ENCODE results near the gene MED14.

The MED14 gene

GRCh38 chrX:40663078-40663740 lies 72.1 kb downstream of the MED14 start:
- DNase-seq (ENCODE audit: low read depth in 2 of 2): no peak

- DNase-seq (ENCODE audit: low read depth in 2 of 2): no peak
These were observed 73.9 kb downstream of the MED14 start for GRCh38 chrX:40661489-40661888.

- DNase-seq (ENCODE audit: low read depth in 2 of 2): no peak
These were observed 75.0 kb downstream of the MED14 start for GRCh38 chrX:40660381-40660780.

GRCh38 chrX:40653535-40653934 lies 81.8 kb downstream of the MED14 start:
- DNase-seq (ENCODE audit: low read depth in 2 of 2): no peak

- no peak for DNase-seq (ENCODE audit: low read depth in 2 of 2)
These were observed 82.7 kb downstream of the MED14 start for GRCh38 chrX:40652664-40653063.

- no peak for DNase-seq (ENCODE audit: low read depth in 2 of 2)
These were observed 83.6 kb downstream of the MED14 start for GRCh38 chrX:40651620-40652223.

- DNase-seq (ENCODE audit: low read depth in 2 of 2): peak; percentile 67 to 69
These were observed 87.8 kb downstream of the MED14 start, which contains the start of gene CXorf38 for GRCh38 chrX:40647307-40648197. TSS of gene CXorf38 (minus strand) at chrX:40647561. CDS start at chrX:40647520, 41 bp downstream.

- DNase-seq (ENCODE audit: low read depth in 2 of 2): no peak
These were observed 88.6 kb downstream of the MED14 start for GRCh38 chrX:40646489-40647306.

GRCh38 chrX:40644821-40645358 lies 90.5 kb downstream of the MED14 start:
- peak in 1 of 2 experiments; percentile 36 for DNase-seq (ENCODE audit: low read depth in 2 of 2)

GRCh38 chrX:40644176-40644575 lies 91.2 kb downstream of the MED14 start:
- no peak for DNase-seq (ENCODE audit: low read depth in 2 of 2)

- DNase-seq (ENCODE audit: low read depth in 2 of 2): no peak
These were observed 97.7 kb downstream of the MED14 start for GRCh38 chrX:40637687-40638086.

- no peak for DNase-seq (ENCODE audit: low read depth in 2 of 2)
These were observed 103.1 kb downstream of the MED14 start for GRCh38 chrX:40632199-40632598.

- DNase-seq (ENCODE audit: low read depth in 2 of 2): no peak
These were observed 106.8 kb downstream of the MED14 start for GRCh38 chrX:40628506-40628905.

- no peak for DNase-seq (ENCODE audit: low read depth in 2 of 2)
These were observed 110.0 kb downstream of the MED14 start for GRCh38 chrX:40625294-40625693.

GRCh38 chrX:40623665-40624064 lies 111.7 kb downstream of the MED14 start:
- no peak for DNase-seq (ENCODE audit: low read depth in 2 of 2)

GRCh38 chrX:40623139-40623536 lies 112.2 kb downstream of the MED14 start, which contains the start of gene MPC1L:
TSS of gene MPC1L (plus strand) at chrX:40623428. CDS start at chrX:40623566, 138 bp downstream.
- no peak for DNase-seq (ENCODE audit: low read depth in 2 of 2)

- no peak for DNase-seq (ENCODE audit: low read depth in 2 of 2)
These were observed 112.7 kb downstream of the MED14 start for GRCh38 chrX:40622479-40623138.

GRCh38 chrX:40617566-40617965 lies 117.8 kb downstream of the MED14 start:
- no peak for DNase-seq (ENCODE audit: low read depth in 2 of 2)

GRCh38 chrX:40615976-40616375 lies 119.4 kb downstream of the MED14 start:
- DNase-seq (ENCODE audit: low read depth in 2 of 2): no peak

- no peak for DNase-seq (ENCODE audit: low read depth in 2 of 2)
These were observed 122.8 kb downstream of the MED14 start for GRCh38 chrX:40612511-40612910.

GRCh38 chrX:40607381-40607780 lies 128.0 kb downstream of the MED14 start:
- DNase-seq (ENCODE audit: low read depth in 2 of 2): no peak
